HepG2 (cell line): ENCODE measurements around the gene ALDH18A1. TPM values are rescaled to one million over a fixed set of nuclear protein-coding genes. Genes with fewer than 3 reads are reported as not detected.

Source experiments
- CHD4 ChIP-seq: fragments of 200-600 bp; sonication (generic); IDR thresholded peaks from 2 replicates; pipeline ENCODE4 v1.7.0; 2017; ENCODE audit warnings: mild to moderate bottlenecking, low read length, borderline replicate concordance
- ELF3 ChIP-seq: IDR thresholded peaks from 2 replicates; pipeline ENCODE4 v1.6.1; 2016; ENCODE audit warnings: missing genetic modification reagents, missing compliant biosample characterization
- FOXO4 ChIP-seq: sonication (generic); formaldehyde crosslinking; conservative IDR thresholded peaks from 2 replicates; pipeline ENCODE4 v1.8.1; 2023; ENCODE audit warnings: missing genetic modification reagents
- IKZF5 ChIP-seq: IDR thresholded peaks from 2 replicates; pipeline ENCODE4 v1.6.1; 2018; ENCODE audit warnings: missing genetic modification reagents, mild to moderate bottlenecking, missing compliant biosample characterization
- KLF13 ChIP-seq: sonication (generic); formaldehyde crosslinking; IDR thresholded peaks from 2 replicates; pipeline ENCODE4 v1.4.0; 2020; ENCODE audit warnings: mild to moderate bottlenecking, missing genetic modification reagents
- MTA3 ChIP-seq: sonication (generic); formaldehyde crosslinking; IDR thresholded peaks from 2 replicates; pipeline ENCODE4 v1.4.0; 2020; ENCODE audit warnings: missing genetic modification reagents
- PHF21A ChIP-seq: sonication (generic); formaldehyde crosslinking; IDR thresholded peaks from 2 replicates; pipeline ENCODE4 v1.5.0; 2020; ENCODE audit warnings: mild to moderate bottlenecking, missing genetic modification reagents
- RAD51 ChIP-seq: fragments of 450-650 bp; IDR thresholded peaks from 2 replicates; pipeline ENCODE4 v1.6.1; 2016; ENCODE audit warnings: borderline replicate concordance
- RCOR2 ChIP-seq: IDR thresholded peaks from 2 replicates; pipeline ENCODE4 v1.6.1; 2016; ENCODE audit warnings: missing biosample characterization, missing genetic modification reagents
- RORA ChIP-seq: sonication (generic); formaldehyde crosslinking; IDR thresholded peaks from 2 replicates; pipeline ENCODE4 v1.5.0; 2020; ENCODE audit warnings: mild to moderate bottlenecking, missing genetic modification reagents, moderate library complexity
- SMAD9 ChIP-seq: sonication (generic); formaldehyde crosslinking; IDR thresholded peaks from 2 replicates; pipeline ENCODE4 v1.5.1; 2020; ENCODE audit warnings: mild to moderate bottlenecking, missing genetic modification reagents
- TCF7 ChIP-seq: sonication (generic); IDR thresholded peaks from 2 replicates; pipeline ENCODE4 v1.6.1; 2016; ENCODE audit warnings: antibody characterized with exemption, low read depth
- THAP9 ChIP-seq: sonication (generic); formaldehyde crosslinking; IDR thresholded peaks from 2 replicates; pipeline ENCODE4; 2020; ENCODE audit warnings: missing genetic modification reagents, mild to moderate bottlenecking, borderline replicate concordance
- ZBTB10 ChIP-seq: sonication (generic); formaldehyde crosslinking; IDR thresholded peaks from 2 replicates; pipeline ENCODE4 v1.4.0; 2020; ENCODE audit warnings: missing genetic modification reagents, borderline replicate concordance
- ZBTB34 ChIP-seq: sonication (generic); formaldehyde crosslinking; IDR thresholded peaks from 2 replicates; pipeline ENCODE4 v1.8.0; 2022; ENCODE audit warnings: mild to moderate bottlenecking, missing genetic modification reagents
- ZNF296 ChIP-seq: sonication (generic); formaldehyde crosslinking; conservative IDR thresholded peaks from 2 replicates; pipeline ENCODE4 v1.5.0; 2020; ENCODE audit warnings: mild to moderate bottlenecking, missing genetic modification reagents
- ZNF512 ChIP-seq: sonication (generic); formaldehyde crosslinking; IDR thresholded peaks from 2 replicates; pipeline ENCODE4 v1.4.0; 2020; ENCODE audit warnings: mild to moderate bottlenecking, missing genetic modification reagents
- ZNF761 ChIP-seq: sonication (generic); formaldehyde crosslinking; conservative IDR thresholded peaks from 2 replicates; pipeline ENCODE4 v1.4.0; 2020; ENCODE audit warnings: mild to moderate bottlenecking, missing genetic modification reagents
- polyA plus RNA-seq, 8 experiments: library from polyadenylated mRNA; depleted of rRNA in 3 of 8; stranded (reverse) in 7 of 8; unstranded in 1 of 8; fragments of >200 nt; fragmentation: Illumina TruSeq in 4 of 8; extraction: Trizol in 4 of 8; gene quantifications; 2 replicates each; pipeline versions ENCODE4 v1.2.1 to v1.2.3, GENCODE V29; 2011 to 2016; ENCODE audit warnings: low read depth in 4 of 8, missing spikeins in 1 of 8, mixed read lengths in 1 of 8; ENCODE audit not compliant: insufficient read depth in 1 of 8
- total RNA-seq, 5 experiments: library from RNA; depleted of rRNA; stranded (reverse); fragments of >200 nt; fragmentation: Illumina TruSeq; extraction: Trizol; gene quantifications; 2 replicates each; pipeline ENCODE4 v1.2.3, GENCODE V29; 2016; ENCODE audit warnings: low read depth in 1 of 5

The ALDH18A1 gene
- total and polyA plus RNA-seq, 2 of the 13 experiments (the other 11 are each of a cell fraction or from before 2014, with no cell fraction given) = 180 to 263 TPM

- TF ChIP-seq ELF3 (CRISPR knock-in tag) = 0 out of 2 replicates have a peak, but pooled peaks have one; percentile 24
- no peak for TF ChIP-seq ZNF512 (CRISPR knock-in tag)
- peak; percentile 29; the same call in 1 of the 2 replicates for TF ChIP-seq PHF21A (CRISPR knock-in tag)
- TF ChIP-seq FOXO4 (CRISPR knock-in tag) = no peak
- peak; percentile 73; the same call in 1 of the 2 replicates for TF ChIP-seq RORA (CRISPR knock-in tag)
- no peak for TF ChIP-seq MTA3 (CRISPR knock-in tag)
- TF ChIP-seq THAP9 (CRISPR knock-in tag) = no peak
- TF ChIP-seq ZNF296 (CRISPR knock-in tag) = no peak
- no peak for TF ChIP-seq TCF7
- no peak for TF ChIP-seq ZNF761 (CRISPR knock-in tag)
- peak; percentile 72 for TF ChIP-seq ZBTB34 (CRISPR knock-in tag)
- 0 out of 2 replicates have a peak, but pooled peaks have one; percentile 24 for TF ChIP-seq IKZF5
- no peak for TF ChIP-seq RAD51
- TF ChIP-seq KLF13 = no peak
- TF ChIP-seq ZBTB10 (CRISPR knock-in tag) = no peak
- peak; percentile 92 for TF ChIP-seq RCOR2
- TF ChIP-seq CHD4 = peak; percentile 98
- no peak for TF ChIP-seq SMAD9 (CRISPR knock-in tag)
Measured at GRCh38 chr10:95561177-95561863, 95.2 kb downstream of the ALDH18A1 start, which contains the start of gene SORBS1 (continued).
